Thymus (tissue), 11 donors: ENCODE measurements around the gene CRIP2. TPM values are rescaled to one million over a fixed set of nuclear protein-coding genes. Genes with fewer than 3 reads are reported as not detected.

ENCODE experiments used
- DNase-seq, 9 donors: peaks; one replicate each; pipeline ENCODE4 v3.0.0-alpha.2; 2013; ENCODE audit warnings: low spot score in 9 of 9, low read depth in 6 of 9, missing footprints in 1 of 9
- H3K27ac ChIP-seq, 2 donors: one replicate each; pipeline ENCODE4 v1.5.1; 2013; ENCODE audit warnings: control low read depth in 1 of 2, low read depth in 1 of 2, low read length in 1 of 2, mild to moderate bottlenecking in 1 of 2, moderate library complexity in 1 of 2
- H3K27me3 ChIP-seq, 2 donors: one replicate each; pipeline ENCODE4 v1.5.1; 2013; ENCODE audit warnings: low read length in 1 of 2; ENCODE audit not compliant: control insufficient read depth in 2 of 2, insufficient read depth in 1 of 2
- H3K36me3 ChIP-seq, 2 donors: one replicate each; pipeline ENCODE4 v1.5.1; 2013; ENCODE audit warnings: low read length in 1 of 2, mild to moderate bottlenecking in 1 of 2, moderate library complexity in 1 of 2; ENCODE audit not compliant: control insufficient read depth in 2 of 2, insufficient read depth in 2 of 2
- H3K4me1 ChIP-seq, 2 donors: one replicate each; pipeline ENCODE4 v1.5.1; 2013; ENCODE audit warnings: low read length in 2 of 2; ENCODE audit not compliant: control insufficient read depth in 2 of 2, insufficient read depth in 2 of 2
- H3K4me3 ChIP-seq, 2 donors: one replicate each; pipeline ENCODE4 v1.5.1; 2013; ENCODE audit warnings: low read length in 2 of 2, control low read depth in 1 of 2, mild to moderate bottlenecking in 1 of 2
- H3K9me3 ChIP-seq, 2 donors: one replicate each; pipeline ENCODE4 v1.5.1; 2013; ENCODE audit warnings: low read length in 1 of 2, mild to moderate bottlenecking in 1 of 2; ENCODE audit not compliant: control insufficient read depth in 2 of 2, insufficient read depth in 1 of 2
- WGBS: extraction: QIAGEN DNeasy Blood & Tissue Kit; methylation state at CpG from one replicate; pipeline ENCODE4 v1.1.7; 2013; 5-methylcytosine and 5-hydroxymethylcytosine counted together
- polyA plus RNA-seq: library from polyadenylated mRNA; stranded (reverse); fragments of 200-250 nt; gene quantifications from one replicate; pipeline ENCODE4 v1.2.3, GENCODE V29; 2013
- total RNA-seq: library from RNA; stranded (reverse); fragments of 120-200 nt; gene quantifications from one replicate; pipeline ENCODE4 v1.2.4, GENCODE V29; 2013
- donor health status: healthy.

Gene CRIP2
- total and polyA plus RNA-seq, 2 donors, result 15.9 to 89.7 TPM

DNA sequence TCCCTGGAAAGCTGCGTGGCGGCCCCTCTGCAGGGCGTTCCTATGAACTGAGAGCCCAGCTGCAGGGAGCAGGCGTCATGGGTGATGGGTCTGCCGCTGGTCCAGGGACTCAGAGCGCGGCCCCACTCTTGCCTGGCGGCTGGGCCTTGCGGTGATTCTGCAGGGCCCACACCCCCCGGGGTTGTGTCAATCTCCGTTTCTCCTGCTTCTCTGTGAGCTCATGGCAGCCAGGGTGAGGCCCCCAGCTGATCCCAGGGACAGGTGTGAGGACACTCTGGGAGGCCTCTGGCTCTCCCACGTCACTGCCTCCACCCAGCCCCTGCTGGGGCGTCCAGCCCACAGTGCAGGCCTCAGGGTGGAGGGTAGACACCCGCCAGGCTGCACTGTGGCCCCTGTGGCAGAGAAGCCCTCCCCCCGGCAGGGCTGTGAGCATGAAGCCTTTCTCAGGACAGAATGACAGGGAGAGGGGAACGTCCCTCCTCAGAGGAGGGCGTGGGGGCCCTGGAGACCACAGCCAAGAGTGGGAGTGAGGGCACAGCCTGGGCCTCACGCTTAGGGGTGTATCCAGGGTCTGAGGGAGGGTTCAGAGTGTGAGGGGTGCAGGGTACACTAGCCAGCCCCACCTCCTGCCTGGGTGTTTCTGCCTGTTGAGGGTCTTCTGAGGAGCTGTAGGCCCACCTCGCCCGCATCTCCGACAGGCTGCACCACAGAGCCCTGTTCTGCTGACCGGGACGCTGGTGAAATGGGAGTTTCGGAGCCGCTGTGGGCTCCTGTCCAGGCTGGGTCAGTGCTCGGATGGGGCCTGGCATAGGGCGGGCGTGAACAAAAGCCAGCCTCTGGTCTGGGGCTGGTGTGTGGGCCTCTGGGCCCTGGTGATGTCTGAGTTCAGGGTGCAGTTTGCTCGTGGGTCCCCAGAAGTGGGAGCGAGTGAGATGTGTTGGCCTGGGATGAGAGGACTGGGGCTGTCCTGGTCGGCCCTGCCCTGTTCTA, 26.7 kb upstream of the CRIP2 start:
- Histone ChIP-seq H3K4me3 (no peak overlapping the region), H3K36me3 (peaks cover 40 to 65% of the 10 kb centered on the region in 2 donors), H3K9me3 (no peaks in the 10 kb centered on the region), H3K4me1 (no peaks in the 10 kb centered on the region), H3K27me3 (no peaks in the 10 kb centered on the region), H3K27ac (no peak overlapping the region)
- WGBS, result 98% methylated on average over 31 of the region's 31 CpGs
- no peak for DNase-seq

DNA sequence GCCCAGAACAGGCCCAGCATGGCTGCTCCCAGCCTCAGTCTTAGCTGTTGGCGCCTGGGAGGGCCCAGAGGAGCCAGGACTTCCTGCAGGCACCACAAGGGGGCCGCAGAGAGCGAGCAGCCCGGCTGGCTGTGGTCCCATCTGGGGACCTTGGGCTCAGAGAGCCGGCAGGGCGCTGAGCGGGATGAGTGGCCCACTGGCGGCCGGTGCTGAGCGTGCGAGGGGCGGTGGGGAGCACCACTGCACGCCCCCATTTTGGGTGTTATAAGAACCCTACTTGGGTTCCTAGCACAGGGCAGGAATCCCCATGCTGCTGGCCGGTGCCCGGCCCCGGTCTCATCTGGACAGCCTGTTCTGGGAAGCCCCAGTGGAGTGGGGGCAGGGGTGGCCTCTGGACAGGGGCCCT, 25.9 kb upstream of the CRIP2 start:
- 84% methylated on average over 16 of the region's 16 CpGs for WGBS
- Histone ChIP-seq H3K4me3 (no peak overlapping the region), H3K4me1 (no peaks in the 10 kb centered on the region), H3K36me3 (peaks cover 37 to 64% of the 10 kb centered on the region in 2 donors), H3K9me3 (no peaks in the 10 kb centered on the region), H3K27me3 (no peaks in the 10 kb centered on the region), H3K27ac (no peak overlapping the region)
- DNase-seq, result peak in 4 of 9 donors; percentile 18 to 50 (median 37)

DNA sequence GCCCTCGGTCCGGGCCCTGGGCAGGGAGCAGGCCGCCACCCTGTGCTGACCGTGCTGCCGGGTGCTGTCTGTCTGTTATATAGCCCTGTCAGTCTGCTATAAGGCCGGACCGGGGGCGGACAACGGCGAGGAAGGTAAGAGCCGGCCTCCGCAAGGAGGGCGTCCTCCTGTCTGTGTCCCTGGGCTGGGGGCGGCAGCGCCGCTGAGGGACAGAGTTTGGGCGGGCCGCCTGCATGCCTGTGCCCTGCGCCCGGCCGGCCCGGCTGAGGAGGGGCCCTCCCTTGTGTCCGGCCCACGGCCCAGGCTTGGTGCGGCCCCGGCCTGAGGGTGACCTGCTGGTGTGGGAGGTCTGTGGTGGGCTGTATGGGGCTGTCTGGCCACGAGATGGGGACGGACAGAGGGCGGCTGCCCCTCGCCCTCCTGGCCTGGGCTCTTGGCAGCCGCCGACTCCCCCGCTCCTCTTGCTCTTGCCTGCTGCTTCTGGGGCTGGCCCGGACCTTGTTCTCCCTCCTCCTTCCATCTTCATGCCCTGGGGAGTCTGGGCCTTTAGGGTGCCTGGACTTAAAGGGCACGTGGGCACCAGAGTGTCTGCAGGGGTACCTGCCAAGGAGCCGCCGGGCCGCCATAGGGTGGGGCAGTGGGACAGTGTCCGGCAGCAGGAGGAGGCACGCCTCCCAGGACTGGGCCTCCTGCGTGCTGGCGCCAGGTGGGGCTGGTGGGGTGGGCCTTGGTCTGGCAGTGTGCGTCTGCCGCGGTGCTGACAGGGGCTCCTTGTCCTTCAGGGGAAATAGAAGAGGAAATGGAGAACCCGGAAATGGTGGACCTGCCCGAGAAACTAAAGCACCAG, 25.1 kb upstream of the CRIP2 start:
- DNase-seq, result no peak
- WGBS, result 98% methylated on average over 47 of the region's 47 CpGs

DNA sequence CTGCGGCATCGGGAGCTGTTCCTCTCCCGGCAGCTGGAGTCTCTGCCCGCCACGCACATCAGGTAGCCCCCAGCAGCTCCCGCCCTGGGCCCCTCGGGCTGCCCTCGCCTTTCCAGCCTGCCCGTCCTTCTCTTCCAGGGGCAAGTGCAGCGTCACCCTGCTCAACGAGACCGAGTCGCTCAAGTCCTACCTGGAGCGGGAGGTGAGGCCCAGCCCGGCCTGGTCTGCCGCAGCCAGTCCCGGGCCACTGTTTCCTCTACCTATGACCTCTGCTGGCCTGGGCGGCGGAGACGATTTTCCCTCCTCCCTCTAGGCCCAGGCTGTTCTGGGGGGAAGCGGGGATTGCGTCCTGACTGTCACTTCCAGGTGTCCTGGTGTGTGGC, 24.5 kb upstream of the CRIP2 start:
- H3K27ac ChIP-seq, result no peak overlapping the region
- no peak overlapping the region for H3K4me3 ChIP-seq
- H3K9me3 ChIP-seq, result no peaks in the 10 kb centered on the region
- peaks cover 47 to 69% of the 10 kb centered on the region in 2 donors for H3K36me3 ChIP-seq
- 98% methylated on average over 22 of the region's 22 CpGs for WGBS
- H3K27me3 ChIP-seq, result no peaks in the 10 kb centered on the region
- DNase-seq, result no peak
- no peaks in the 10 kb centered on the region for H3K4me1 ChIP-seq

More for the DNA sequence above, 25.1 kb upstream of the CRIP2 start:
- Histone ChIP-seq H3K36me3 (peaks cover 44 to 72% of the 10 kb centered on the region in 2 donors), H3K27ac (no peak overlapping the region), H3K4me1 (no peaks in the 10 kb centered on the region), H3K27me3 (no peaks in the 10 kb centered on the region), H3K4me3 (no peak overlapping the region), H3K9me3 (no peaks in the 10 kb centered on the region)

DNA sequence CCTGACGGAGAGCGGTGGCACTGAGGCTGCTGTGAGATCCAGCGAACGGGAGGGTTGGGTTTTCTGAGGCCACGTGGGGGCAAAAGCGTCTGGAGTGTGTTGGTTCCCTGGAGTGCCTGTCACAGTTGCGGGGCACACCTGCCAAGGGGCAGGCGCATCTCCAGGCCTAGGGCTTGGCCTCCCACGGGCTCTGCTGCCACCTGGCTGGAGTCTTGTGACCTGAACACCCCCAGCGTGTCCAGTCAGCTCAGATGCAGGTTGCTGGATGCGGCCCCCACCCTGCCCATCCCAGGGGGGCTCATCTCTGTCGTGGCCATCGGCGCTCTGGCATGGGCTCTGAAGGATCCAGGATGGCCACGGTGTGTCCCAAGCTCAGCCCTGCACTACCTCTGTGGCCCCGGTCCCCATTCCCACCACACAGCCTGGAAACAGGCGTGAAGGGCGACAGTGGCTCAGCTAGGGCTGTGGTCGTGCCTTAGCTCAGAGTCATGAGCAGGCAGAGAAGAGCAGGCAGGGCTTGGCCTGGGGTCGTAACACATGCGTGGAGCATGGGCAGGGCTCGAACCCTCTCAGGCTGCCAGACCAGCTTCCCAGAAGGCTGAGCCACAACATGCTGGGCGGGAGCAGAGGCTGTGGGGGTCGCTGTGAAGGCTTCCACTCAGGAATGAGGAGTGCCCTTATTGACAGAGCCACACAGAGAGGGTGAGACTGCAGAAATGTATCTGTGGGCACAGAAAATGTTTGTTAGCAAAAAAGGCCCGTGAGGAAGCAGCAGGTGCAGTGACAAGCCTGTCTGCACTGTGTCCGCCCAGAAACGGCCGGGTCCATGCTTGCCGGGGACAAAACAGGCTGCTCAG, 23.5 kb upstream of the CRIP2 start:
- Histone ChIP-seq H3K9me3 (no peaks in the 10 kb centered on the region), H3K4me1 (no peaks in the 10 kb centered on the region), H3K36me3 (peaks cover 54 to 69% of the 10 kb centered on the region in 2 donors), H3K27me3 (no peaks in the 10 kb centered on the region), H3K4me3 (no peak overlapping the region), H3K27ac (no peak overlapping the region)
- DNase-seq, result no peak
- WGBS, result 96% methylated on average over 29 of the region's 29 CpGs

DNA sequence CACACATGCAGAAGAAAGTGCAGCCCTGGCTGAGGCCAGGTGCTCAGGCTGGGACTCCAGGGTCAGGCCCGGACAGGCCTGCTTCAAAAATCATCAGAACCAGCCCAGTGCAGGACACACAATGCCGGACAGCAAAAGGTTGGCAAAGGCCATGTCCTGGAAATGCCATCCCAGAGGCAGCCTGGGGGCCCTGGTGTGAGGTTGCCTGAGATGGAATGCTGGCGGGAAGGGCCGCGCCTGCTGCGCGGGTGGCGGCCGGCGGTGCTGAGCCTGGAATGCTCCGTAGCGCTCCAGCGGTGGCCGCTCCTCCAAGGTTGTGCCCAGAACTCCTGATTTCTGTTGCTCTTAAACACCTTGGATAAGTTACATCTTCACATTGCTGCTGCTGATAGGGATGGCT, 21.7 kb upstream of the CRIP2 start:
- no peaks in the 10 kb centered on the region for H3K4me1 ChIP-seq
- no peak for DNase-seq
- no peaks in the 10 kb centered on the region for H3K27me3 ChIP-seq
- no peaks in the 10 kb centered on the region for H3K9me3 ChIP-seq
- H3K27ac ChIP-seq, result no peak overlapping the region
- 90% methylated on average over 14 of the region's 14 CpGs for WGBS
- H3K4me3 ChIP-seq, result no peak overlapping the region
- H3K36me3 ChIP-seq, result peaks cover 69 to 71% of the 10 kb centered on the region in 2 donors

DNA sequence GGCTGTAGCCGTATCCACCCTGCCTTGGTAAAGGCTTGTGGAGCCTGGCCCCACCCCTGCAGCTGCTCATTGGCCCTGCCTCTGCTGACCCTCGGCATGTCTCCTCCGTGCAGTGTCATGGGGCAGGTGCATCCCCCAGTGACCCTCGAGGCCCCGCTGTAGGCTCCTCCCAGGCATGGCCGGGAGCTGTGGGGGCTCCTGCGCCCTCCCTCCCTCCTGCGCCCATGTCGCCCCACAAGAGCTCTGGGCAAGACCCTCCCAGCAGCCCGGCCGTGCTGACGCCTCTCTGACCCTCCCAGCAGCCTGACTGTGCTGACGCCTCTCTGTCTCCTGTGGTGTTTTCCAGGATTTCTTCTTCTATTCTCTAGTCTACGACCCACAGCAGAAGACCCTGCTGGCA, 20.8 kb upstream of the CRIP2 start:
- no peaks in the 10 kb centered on the region for H3K9me3 ChIP-seq
- H3K4me3 ChIP-seq, result no peak overlapping the region
- no peak for DNase-seq
- peaks cover 74 to 76% of the 10 kb centered on the region in 2 donors for H3K36me3 ChIP-seq
- no peak overlapping the region for H3K27ac ChIP-seq
- H3K27me3 ChIP-seq, result no peaks in the 10 kb centered on the region
- no peaks in the 10 kb centered on the region for H3K4me1 ChIP-seq
- 98% methylated on average over 14 of the region's 14 CpGs for WGBS

DNA sequence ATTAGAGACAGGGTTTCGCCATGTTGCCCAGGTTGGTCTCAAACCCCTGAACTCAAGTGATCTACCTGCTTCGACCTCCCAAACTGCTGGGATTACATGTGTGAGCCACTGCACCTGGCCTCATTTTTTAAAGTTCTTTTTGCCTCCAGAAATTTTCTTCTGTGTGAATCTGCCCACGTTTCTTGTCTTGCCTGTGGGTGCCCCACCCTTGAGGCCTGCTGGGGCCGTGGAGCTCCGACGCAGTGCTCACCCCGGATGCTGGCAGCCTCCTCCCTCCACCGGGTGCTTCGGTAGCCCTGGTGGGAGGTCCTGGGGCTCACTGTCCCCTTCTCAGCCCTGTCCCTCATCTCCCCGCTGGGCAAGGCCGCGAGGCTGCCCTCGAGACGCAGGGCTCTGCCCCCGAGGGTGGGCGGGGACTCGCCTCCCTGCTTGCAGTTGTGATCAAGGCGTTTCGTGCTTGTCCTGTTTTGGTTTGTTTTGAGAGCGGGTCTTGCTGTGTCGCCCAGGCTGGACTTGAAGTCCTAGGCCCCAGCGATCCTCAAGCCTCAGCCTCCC, 19.5 kb upstream of the CRIP2 start:
- no peak overlapping the region for H3K4me3 ChIP-seq
- H3K9me3 ChIP-seq, result no peaks in the 10 kb centered on the region
- no peaks in the 10 kb centered on the region for H3K27me3 ChIP-seq
- H3K27ac ChIP-seq, result no peak overlapping the region
- no peak for DNase-seq
- no peaks in the 10 kb centered on the region for H3K4me1 ChIP-seq
- WGBS, result 97% methylated on average over 22 of the region's 22 CpGs
- peaks cover 66 to 69% of the 10 kb centered on the region in 2 donors for H3K36me3 ChIP-seq
